ENCODE results near the gene CCDC47.

- TF ChIP-seq EZH2 (IDR thresholded peaks at IDR 0.05; ENCODE audit: low read length, unreplicated experiment) (no peak), CTCF (conservative IDR thresholded peaks at IDR 0.05; ENCODE audit: low read depth, low read length) (no peak)
These were observed 67.7 kb downstream of the CCDC47 start for GRCh38 chr17:63705657-63706056.
